ENCODE data around the gene DIS3L2.

DIS3L2 gene

DNA sequence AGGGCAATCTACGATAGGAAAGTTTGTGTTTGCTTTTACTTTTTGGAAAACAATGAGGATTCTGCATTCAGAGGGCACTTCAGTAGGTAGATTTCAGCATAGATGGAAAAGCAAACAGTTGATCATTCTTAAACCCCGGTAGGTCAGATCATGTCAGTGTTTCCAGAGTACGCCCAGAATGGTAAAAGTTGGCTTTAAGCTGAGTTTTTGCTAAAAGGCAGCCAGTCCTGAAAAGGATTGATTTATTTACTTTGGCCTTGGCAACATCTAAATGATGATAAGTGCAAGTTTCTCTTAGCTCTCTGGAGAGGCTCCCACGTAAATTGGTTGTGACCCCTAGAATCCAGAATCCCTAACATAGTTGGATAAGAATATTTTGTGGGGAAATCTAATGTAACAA lies 168.0 kb downstream of the DIS3L2 start:
- H3K4me3 ChIP-seq (ENCODE audit: low read length) = no peak overlapping the region
- no peak for DNase-seq (ENCODE audit: low read depth)
- no peak for TF ChIP-seq CTCF (IDR thresholded peaks at IDR 0.05; ENCODE audit: insufficient read depth, low read depth, low read length, missing control alignments)

- H3K4me3 ChIP-seq (ENCODE audit: low read length) = no peak overlapping the region
- peak; percentile 46 for DNase-seq (ENCODE audit: low read depth)
- no peak for TF ChIP-seq CTCF (IDR thresholded peaks at IDR 0.05; ENCODE audit: insufficient read depth, low read depth, low read length, missing control alignments)
Observed at GRCh38 chr2:232132181-232132580, 170.7 kb downstream of the DIS3L2 start.

GRCh38 chr2:232133078-232133477 lies 171.6 kb downstream of the DIS3L2 start:
- peak; percentile 22 for TF ChIP-seq CTCF (IDR thresholded peaks at IDR 0.05; ENCODE audit: insufficient read depth, low read depth, low read length, missing control alignments)
- DNase-seq (ENCODE audit: low read depth) = peak; percentile 11
- no peak overlapping the region for H3K4me3 ChIP-seq (ENCODE audit: low read length)

- no peak for TF ChIP-seq CTCF (IDR thresholded peaks at IDR 0.05; ENCODE audit: insufficient read depth, low read depth, low read length, missing control alignments)
- peak; percentile 74 for DNase-seq (ENCODE audit: low read depth)
- no peak overlapping the region for H3K4me3 ChIP-seq (ENCODE audit: low read length)
Observed at GRCh38 chr2:232134939-232135338, 173.4 kb downstream of the DIS3L2 start.

DNA sequence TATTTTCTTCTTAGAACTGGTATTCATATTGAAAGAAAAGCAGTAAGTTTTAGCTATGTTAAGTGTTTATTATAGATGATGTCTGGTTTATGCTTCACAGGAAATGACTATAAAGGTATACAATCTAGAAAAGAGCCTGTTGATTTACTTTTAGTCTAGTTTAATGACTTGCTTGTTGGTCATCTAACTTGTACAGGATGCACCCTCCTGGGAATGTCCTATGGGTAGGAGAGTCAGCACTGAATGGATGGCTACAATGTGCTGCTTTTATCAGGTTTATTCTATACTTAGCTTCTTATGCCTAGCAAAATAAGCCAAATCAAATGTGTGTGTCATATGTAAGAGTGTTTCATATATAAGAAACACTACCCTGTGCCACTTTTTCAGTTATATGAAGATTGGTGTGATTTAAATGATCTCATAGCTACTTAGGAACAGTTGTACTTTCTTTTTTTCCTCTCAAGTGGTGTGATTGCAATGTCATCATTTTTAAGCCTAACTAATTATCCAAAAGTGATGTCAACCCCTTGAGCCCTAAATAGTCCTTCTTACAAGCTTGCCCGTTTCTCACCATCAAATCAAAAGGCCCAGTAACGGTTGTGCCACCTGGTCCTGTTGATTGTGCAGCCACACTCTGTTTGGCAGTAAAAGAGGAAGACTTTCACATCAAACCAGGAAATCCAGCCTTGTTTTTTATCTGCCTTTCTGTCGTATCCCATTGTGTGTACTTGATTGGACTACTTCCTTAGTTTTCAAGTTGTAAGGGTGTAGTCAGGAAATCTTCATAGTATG lies 176.0 kb downstream of the DIS3L2 start:
- H3K4me3 ChIP-seq (ENCODE audit: low read length) = no peak overlapping the region
- DNase-seq (ENCODE audit: low read depth) = peak; percentile 32
- TF ChIP-seq CTCF (IDR thresholded peaks at IDR 0.05; ENCODE audit: insufficient read depth, low read depth, low read length, missing control alignments) = no peak

GRCh38 chr2:232138441-232138840 lies 176.9 kb downstream of the DIS3L2 start:
- no peak overlapping the region for H3K4me3 ChIP-seq (ENCODE audit: low read length)
- no peak for DNase-seq (ENCODE audit: low read depth)
- TF ChIP-seq CTCF (IDR thresholded peaks at IDR 0.05; ENCODE audit: insufficient read depth, low read depth, low read length, missing control alignments) = no peak

- no peak for DNase-seq (ENCODE audit: low read depth)
- no peak overlapping the region for H3K4me3 ChIP-seq (ENCODE audit: low read length)
- no peak for TF ChIP-seq CTCF (IDR thresholded peaks at IDR 0.05; ENCODE audit: insufficient read depth, low read depth, low read length, missing control alignments)
Observed at GRCh38 chr2:232139171-232139594, 177.7 kb downstream of the DIS3L2 start.
